Activated T-helper 1 cell treated with anti-CD3 and anti-CD28 coated beads, Interleukin-12 subunit alpha, Interleukin-12 subunit beta, Interleukin-2, Interleukin-4 antibody, amounts not matched to agents 30 ng/mL and 10 ng/mL and 1 ng/mL, durations not matched to agents 14 hours and 24 hours and 36 hours (primary cell): Measurements from ENCODE around the gene KIF18A. TPM values are rescaled to one million over a fixed set of nuclear protein-coding genes. Genes with fewer than 3 reads are reported as not detected.
A peak's percentile ranks its signal among the peaks of the same experiment; 100 is the strongest.
"Not testable (repeated sequence)": the region's sequence is repeated elsewhere in the genome, so short reads cannot be mapped to it uniquely, and the experiment has no call there.

Experiments used
- DNase-seq: peaks from one replicate; pipeline ENCODE4 v3.0.0; 2021; ENCODE audit warnings: low spot score
- H3K27ac Mint-ChIP-seq: one replicate; pipeline ENCODE4 v1.8.0; 2021; ENCODE audit warnings: mild to moderate bottlenecking, mixed read lengths
- H3K27me3 Mint-ChIP-seq: one replicate; pipeline ENCODE4 v1.8.0; 2022; ENCODE audit warnings: mild to moderate bottlenecking, moderate library complexity, mixed read lengths; ENCODE audit not compliant: insufficient read depth
- H3K36me3 Mint-ChIP-seq: one replicate; pipeline ENCODE4 v1.8.0; 2021; ENCODE audit warnings: low read depth, mixed read lengths
- H3K4me1 Mint-ChIP-seq: one replicate; pipeline ENCODE4 v1.8.0; 2021; ENCODE audit warnings: low read depth, mixed read lengths
- H3K4me3 Mint-ChIP-seq: one replicate; pipeline ENCODE4 v1.8.0; 2021; ENCODE audit warnings: mild to moderate bottlenecking, moderate library complexity, mixed read lengths
- H3K9me3 Mint-ChIP-seq: one replicate; pipeline ENCODE4 v1.8.0; 2021; ENCODE audit warnings: mixed read lengths
- intact Hi-C: fragments of 100-400 bp; cut with micrococcal nuclease; formaldehyde crosslinking; loops from one replicate; pipeline ENCODE4 v1.15.1; 2024
- total RNA-seq: library from RNA; stranded (reverse); gene quantifications from 2 replicates; pipeline ENCODE4 v1.2.3, GENCODE V29; 2022

Gene KIF18A
- 13.1 and 15.4 TPM in 2 replicates for total RNA-seq

- Mint-ChIP-seq H3K9me3 (no peaks in the 10 kb centered on the region), H3K27me3 (no peaks in the 10 kb centered on the region), H3K4me3 (peak within 1 kb of the TSS; percentile 97), H3K36me3 (peaks cover 7% of the 10 kb centered on the region), H3K27ac (peak within 1 kb of the TSS; percentile 99), H3K4me1 (peaks cover 65% of the 10 kb centered on the region)
- DNase-seq = peak; percentile 99
- intact Hi-C loops = loop anchor here (1.0 to 10.0 kb wide), 4 partner anchors 9 to 746 kb away; partner anchors contain the start of gene CCDC34
These were observed at the start of gene KIF18A, which contains the start of gene METTL15 for GRCh38 chr11:28107750-28108618. Gene KIF18A, minus strand, starts transcription at chr11:28108156. Its CDS starts 10,209 bp downstream, at chr11:28097947. Gene METTL15, plus strand, starts transcription at chr11:28108388. Its CDS starts 4,947 bp downstream, at chr11:28113335.

DNA sequence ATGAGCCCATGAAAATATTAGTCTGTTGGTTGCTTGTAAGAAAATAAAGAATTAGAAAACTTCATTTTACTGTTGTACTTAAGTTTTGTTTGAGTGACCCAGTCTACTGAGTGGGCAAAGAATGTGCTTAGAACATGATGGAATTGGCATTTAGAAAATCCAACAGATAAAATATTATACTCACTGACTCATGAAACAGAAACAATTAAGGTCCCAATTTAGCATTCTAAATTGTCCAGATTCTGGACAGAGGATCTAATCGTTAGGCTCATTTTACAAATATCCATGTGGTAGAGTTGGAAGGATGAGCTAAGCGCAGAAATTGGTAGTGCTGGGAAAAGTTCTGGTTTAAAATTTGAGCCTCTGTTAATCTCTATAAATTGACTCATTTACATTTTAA lies 45.6 kb upstream of the KIF18A start:
- intact Hi-C loops = no loop called here
- no peaks in the 10 kb centered on the region for H3K9me3 Mint-ChIP-seq
- H3K4me3 Mint-ChIP-seq = no peak overlapping the region
- DNase-seq = no peak
- H3K27me3 Mint-ChIP-seq = no peaks in the 10 kb centered on the region
- H3K36me3 Mint-ChIP-seq = peaks cover 13% of the 10 kb centered on the region
- H3K27ac Mint-ChIP-seq = no peak overlapping the region
- H3K4me1 Mint-ChIP-seq = no peaks in the 10 kb centered on the region

DNA sequence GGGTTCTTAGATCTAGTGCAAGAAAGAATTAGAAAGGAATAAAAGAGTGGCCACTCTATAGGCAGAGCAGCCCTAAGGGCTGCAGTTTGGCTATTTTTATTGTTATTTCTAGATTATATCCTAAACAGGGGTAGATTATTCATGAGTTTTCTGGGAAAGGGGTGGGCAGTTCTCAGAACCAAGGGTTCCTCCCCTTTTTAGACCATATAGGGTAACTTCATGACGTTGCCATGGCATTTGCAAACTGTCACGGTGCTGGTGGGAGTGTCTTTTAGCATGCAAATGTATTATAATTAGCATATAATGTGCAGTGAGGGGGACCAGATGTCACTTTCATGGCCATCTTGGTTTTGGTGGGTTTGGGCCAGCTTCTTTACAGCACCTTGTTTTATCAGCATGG lies 44.8 kb upstream of the KIF18A start:
- Mint-ChIP-seq H3K4me1 (no peaks in the 10 kb centered on the region), H3K9me3 (no peaks in the 10 kb centered on the region), H3K27me3 (no peaks in the 10 kb centered on the region), H3K27ac (no peak overlapping the region), H3K4me3 (no peak overlapping the region), H3K36me3 (peaks cover 8% of the 10 kb centered on the region)
- intact Hi-C loops = no loop called here
- no peak for DNase-seq

DNA sequence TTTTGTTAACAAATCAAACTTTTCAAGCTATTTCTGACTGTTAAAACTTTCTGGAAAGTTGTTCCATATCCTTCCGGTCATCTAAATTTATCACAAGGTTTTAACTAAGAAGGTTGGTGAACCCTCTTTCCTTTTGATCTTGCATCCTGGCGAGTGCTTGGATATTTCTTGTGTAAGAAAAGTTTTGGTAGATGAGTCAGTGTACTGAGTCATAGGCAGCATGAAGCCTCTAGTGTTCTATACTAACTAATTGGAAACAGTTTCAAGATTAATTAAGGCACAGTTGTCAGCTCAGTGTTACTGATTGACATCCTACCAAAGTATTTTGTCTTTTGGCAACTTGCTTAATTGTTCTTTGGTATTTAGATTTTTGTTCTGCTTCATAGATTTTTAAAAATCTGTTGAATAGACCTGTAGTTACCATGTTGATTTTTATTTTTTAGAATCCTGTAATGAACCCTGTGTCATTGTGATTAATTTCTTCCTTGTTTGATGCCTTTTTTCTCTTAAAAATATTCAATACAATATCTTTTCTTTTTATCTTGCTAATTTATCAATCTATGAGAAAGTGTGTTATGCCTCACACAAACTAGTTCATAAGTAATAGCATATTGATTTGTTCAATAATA lies 38.3 kb upstream of the KIF18A start:
- Mint-ChIP-seq H3K4me3 (no peak overlapping the region), H3K9me3 (peaks cover under 1% of the 10 kb centered on the region), H3K27ac (no peak overlapping the region), H3K36me3 (no peaks in the 10 kb centered on the region), H3K4me1 (no peaks in the 10 kb centered on the region), H3K27me3 (no peaks in the 10 kb centered on the region)
- DNase-seq = no peak
- intact Hi-C loops = no loop called here

- Mint-ChIP-seq H3K27ac (no peak overlapping the region), H3K4me1 (no peaks in the 10 kb centered on the region), H3K36me3 (peaks cover 2% of the 10 kb centered on the region), H3K27me3 (no peaks in the 10 kb centered on the region), H3K4me3 (no peak overlapping the region), H3K9me3 (peaks cover 12% of the 10 kb centered on the region)
- DNase-seq = no peak
- intact Hi-C loops = no loop called here
These were observed 36.9 kb upstream of the KIF18A start for GRCh38 chr11:28144808-28145207.

- peaks cover 20% of the 10 kb centered on the region for H3K9me3 Mint-ChIP-seq
- DNase-seq = no peak
- no peaks in the 10 kb centered on the region for H3K27me3 Mint-ChIP-seq
- H3K4me1 Mint-ChIP-seq = no peaks in the 10 kb centered on the region
- intact Hi-C loops = no loop called here
- H3K27ac Mint-ChIP-seq = no peak overlapping the region
- H3K4me3 Mint-ChIP-seq = no peak overlapping the region
- H3K36me3 Mint-ChIP-seq = peaks cover 2% of the 10 kb centered on the region
These were observed 34.8 kb upstream of the KIF18A start for GRCh38 chr11:28142724-28143123.

- no peaks in the 10 kb centered on the region for H3K4me1 Mint-ChIP-seq
- intact Hi-C loops = no loop called here
- DNase-seq = no peak
- H3K36me3 Mint-ChIP-seq = peaks cover 7% of the 10 kb centered on the region
- H3K4me3 Mint-ChIP-seq = no peak overlapping the region
- no peak overlapping the region for H3K27ac Mint-ChIP-seq
- peaks cover 34% of the 10 kb centered on the region for H3K9me3 Mint-ChIP-seq
- no peaks in the 10 kb centered on the region for H3K27me3 Mint-ChIP-seq
These were observed 32.9 kb upstream of the KIF18A start for GRCh38 chr11:28140689-28141455.

DNA sequence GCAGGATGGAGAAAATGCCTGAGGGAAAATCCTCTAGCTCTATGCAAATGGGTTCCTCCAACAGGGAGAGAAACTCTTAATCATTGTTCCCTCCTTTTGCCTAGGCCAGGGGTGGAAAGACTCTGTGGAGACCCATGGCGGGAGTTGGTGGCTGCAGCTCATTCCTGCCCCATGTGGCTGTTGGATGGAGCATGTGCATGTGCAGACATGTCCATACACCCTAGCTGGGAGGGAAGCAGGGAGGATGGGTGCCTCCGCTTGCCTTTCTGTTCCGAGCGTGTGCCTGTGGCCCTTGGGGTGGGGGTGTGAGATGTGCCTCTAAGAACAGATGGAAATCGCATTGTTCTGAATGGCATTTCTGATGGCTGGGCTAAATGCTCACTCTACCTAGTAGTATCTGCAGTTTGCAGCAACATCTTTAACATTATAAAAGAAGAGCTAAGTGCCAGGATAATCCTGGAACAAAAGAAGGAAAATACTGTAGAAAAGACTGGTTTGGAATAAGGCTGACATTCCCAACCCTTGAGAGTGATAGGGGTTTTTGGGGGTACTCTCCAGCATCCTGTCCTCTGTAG lies 32.0 kb upstream of the KIF18A start:
- no peaks in the 10 kb centered on the region for H3K27me3 Mint-ChIP-seq
- H3K4me3 Mint-ChIP-seq = no peak overlapping the region
- no peak for DNase-seq
- H3K27ac Mint-ChIP-seq = no peak overlapping the region
- peaks cover 10% of the 10 kb centered on the region for H3K36me3 Mint-ChIP-seq
- no peaks in the 10 kb centered on the region for H3K4me1 Mint-ChIP-seq
- H3K9me3 Mint-ChIP-seq = peaks cover 36% of the 10 kb centered on the region
- intact Hi-C loops = no loop called here

GRCh38 chr11:28137832-28138231 lies 29.9 kb upstream of the KIF18A start:
- Mint-ChIP-seq H3K4me3 (no peak overlapping the region), H3K27me3 (no peaks in the 10 kb centered on the region), H3K9me3 (peaks cover 36% of the 10 kb centered on the region), H3K36me3 (peaks cover 10% of the 10 kb centered on the region), H3K27ac (no peak overlapping the region), H3K4me1 (no peaks in the 10 kb centered on the region)
- intact Hi-C loops = no loop called here
- no peak for DNase-seq

DNA sequence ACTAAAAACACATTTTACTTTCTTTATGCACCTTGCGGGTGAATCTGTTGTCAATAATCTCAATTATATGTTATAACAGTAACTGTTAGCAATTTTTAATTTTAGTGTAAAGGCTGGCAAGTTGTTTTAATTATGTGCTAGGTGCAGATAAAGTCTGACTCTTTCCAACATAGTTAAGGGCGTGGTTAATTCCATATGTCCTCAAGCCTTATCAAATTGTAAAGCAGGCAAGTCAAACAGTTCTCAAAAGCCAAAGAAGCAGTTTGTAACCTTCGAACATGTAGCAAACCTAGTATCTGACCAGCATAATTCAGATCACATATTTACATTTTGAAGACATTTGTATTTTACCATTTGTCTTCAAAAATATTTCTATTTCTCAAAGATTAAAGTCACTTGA lies 29.4 kb upstream of the KIF18A start:
- Mint-ChIP-seq H3K27me3 (no peaks in the 10 kb centered on the region), H3K36me3 (peaks cover 10% of the 10 kb centered on the region), H3K4me3 (no peak overlapping the region), H3K27ac (no peak overlapping the region), H3K9me3 (peaks cover 36% of the 10 kb centered on the region), H3K4me1 (no peaks in the 10 kb centered on the region)
- intact Hi-C loops = no loop called here
- no peak for DNase-seq

- Mint-ChIP-seq H3K36me3 (peaks cover 14% of the 10 kb centered on the region), H3K9me3 (peaks cover 35% of the 10 kb centered on the region)
- H3K27me3 Mint-ChIP-seq, H3K4me1 Mint-ChIP-seq, intact Hi-C loops, H3K4me3 Mint-ChIP-seq, H3K27ac Mint-ChIP-seq, DNase-seq: not testable (repeated sequence)
These were observed 28.2 kb upstream of the KIF18A start for GRCh38 chr11:28136157-28136556.

- no peak overlapping the region for H3K27ac Mint-ChIP-seq
- intact Hi-C loops = no loop called here
- H3K4me1 Mint-ChIP-seq = no peaks in the 10 kb centered on the region
- no peak for DNase-seq
- no peaks in the 10 kb centered on the region for H3K27me3 Mint-ChIP-seq
- H3K36me3 Mint-ChIP-seq = peaks cover 14% of the 10 kb centered on the region
- H3K4me3 Mint-ChIP-seq = no peak overlapping the region
- H3K9me3 Mint-ChIP-seq = peaks cover 19% of the 10 kb centered on the region
These were observed 25.2 kb upstream of the KIF18A start for GRCh38 chr11:28133146-28133545.
